Chondrocyte (in vitro differentiated cells): ENCODE measurements around the gene LRP10. TPM values are rescaled to one million over a fixed set of nuclear protein-coding genes. Genes with fewer than 3 reads are reported as not detected.
"Not testable (repeated sequence)": the region's sequence is repeated elsewhere in the genome, so short reads cannot be mapped to it uniquely, and the experiment has no call there.

Experiments
- DNase-seq: peaks from one replicate; pipeline ENCODE4 v3.0.0; 2021; ENCODE audit warnings: mixed read lengths, low spot score
- H3K27ac Mint-ChIP-seq: one replicate; pipeline ENCODE4 v1.8.0; 2021; ENCODE audit warnings: mild to moderate bottlenecking, moderate library complexity, mixed read lengths; ENCODE audit not compliant: unreplicated experiment
- H3K27me3 Mint-ChIP-seq: 2 replicates; pipeline ENCODE4 v1.8.0; 2021; ENCODE audit warnings: low read depth, mixed read lengths
- H3K36me3 Mint-ChIP-seq: 2 replicates; pipeline ENCODE4 v1.8.0; 2021; ENCODE audit warnings: low read depth, mixed read lengths
- H3K4me1 Mint-ChIP-seq: 2 replicates; pipeline ENCODE4 v1.8.0; 2021; ENCODE audit warnings: low read depth, mild to moderate bottlenecking, mixed read lengths
- H3K4me3 Mint-ChIP-seq: one replicate; pipeline ENCODE4 v1.8.0; 2021; ENCODE audit warnings: mild to moderate bottlenecking, moderate library complexity, mixed read lengths; ENCODE audit not compliant: unreplicated experiment
- H3K9me3 Mint-ChIP-seq: 2 replicates; pipeline ENCODE4 v1.8.0; 2021; ENCODE audit warnings: low read depth, mixed read lengths
- CTCF ChIP-seq: fragments of 200-600 bp; sonication (generic); IDR thresholded peaks from 2 replicates; pipeline ENCODE4 v1.5.0; 2021; ENCODE audit warnings: antibody characterized with exemption, mild to moderate bottlenecking, moderate library complexity
- total RNA-seq: library from RNA; stranded (reverse); gene quantifications from 3 replicates; pipeline ENCODE4 v1.2.1, GENCODE V29; 2021

The LRP10 gene
- total RNA-seq, 1 donor from 2014 or later: 167 TPM

GRCh38 chr14:22854963-22855724 is 16.4 kb upstream of the LRP10 start:
- no peak for DNase-seq
- H3K4me1 Mint-ChIP-seq: peaks cover 37% of the 10 kb centered on the region
- H3K27me3 Mint-ChIP-seq: no peaks in the 10 kb centered on the region
- H3K4me3 Mint-ChIP-seq: no peak overlapping the region
- H3K36me3 Mint-ChIP-seq: no peaks in the 10 kb centered on the region
- H3K27ac Mint-ChIP-seq: no peak overlapping the region
- no peaks in the 10 kb centered on the region for H3K9me3 Mint-ChIP-seq
- TF ChIP-seq CTCF: no peak

- no peak for DNase-seq
- Mint-ChIP-seq H3K27me3 (no peaks in the 10 kb centered on the region), H3K36me3 (no peaks in the 10 kb centered on the region), H3K27ac (no peak overlapping the region), H3K4me1 (peaks cover 24% of the 10 kb centered on the region), H3K9me3 (no peaks in the 10 kb centered on the region), H3K4me3 (no peak overlapping the region)
- no peak for TF ChIP-seq CTCF
These were observed 15.1 kb upstream of the LRP10 start for GRCh38 chr14:22856428-22856827.

- DNase-seq, H3K9me3 Mint-ChIP-seq, H3K36me3 Mint-ChIP-seq, H3K4me1 Mint-ChIP-seq, H3K27ac Mint-ChIP-seq, H3K27me3 Mint-ChIP-seq, H3K4me3 Mint-ChIP-seq: not testable (repeated sequence)
These were observed 11.2 kb upstream of the LRP10 start for GRCh38 chr14:22860377-22860776.

- H3K4me3 Mint-ChIP-seq: no peak overlapping the region
- peaks cover 9% of the 10 kb centered on the region for H3K4me1 Mint-ChIP-seq
- no peak for TF ChIP-seq CTCF
- no peaks in the 10 kb centered on the region for H3K36me3 Mint-ChIP-seq
- no peak for DNase-seq
- H3K27me3 Mint-ChIP-seq: no peaks in the 10 kb centered on the region
- H3K9me3 Mint-ChIP-seq: no peaks in the 10 kb centered on the region
- no peak overlapping the region for H3K27ac Mint-ChIP-seq
These were observed 9.9 kb upstream of the LRP10 start for GRCh38 chr14:22861651-22862050.

GRCh38 chr14:22864979-22865378 is 6.6 kb upstream of the LRP10 start:
- H3K9me3 Mint-ChIP-seq: no peaks in the 10 kb centered on the region
- H3K4me1 Mint-ChIP-seq: no peaks in the 10 kb centered on the region
- no peaks in the 10 kb centered on the region for H3K27me3 Mint-ChIP-seq
- H3K4me3 Mint-ChIP-seq: no peak overlapping the region
- no peaks in the 10 kb centered on the region for H3K36me3 Mint-ChIP-seq
- H3K27ac Mint-ChIP-seq: no peak overlapping the region
- no peak for TF ChIP-seq CTCF
- no peak for DNase-seq
